WI38 (cell line): Measurements from ENCODE around the gene LONP1.
"Not testable (repeated sequence)": the region's sequence is repeated elsewhere in the genome, so short reads cannot be mapped to it uniquely, and the experiment has no call there.

ENCODE experiments used
- H3K4me3 ChIP-seq: 2 replicates; pipeline ENCODE4 v1.5.1; 2011; ENCODE audit warnings: low read depth, mild to moderate bottlenecking, control low read depth, low read length
- CTCF ChIP-seq: IDR thresholded peaks from 2 replicates; pipeline ENCODE4 v1.5.1; 2012; ENCODE audit warnings: low read depth, mild to moderate bottlenecking, control low read depth, low read length

LONP1 gene

GRCh38 chr19:5707576-5708575 lies 12.1 kb downstream of the LONP1 start:
- no peak for TF ChIP-seq CTCF
- no peak overlapping the region for H3K4me3 ChIP-seq

GRCh38 chr19:5706876-5707573 lies 12.9 kb downstream of the LONP1 start:
- no peak for TF ChIP-seq CTCF

DNA sequence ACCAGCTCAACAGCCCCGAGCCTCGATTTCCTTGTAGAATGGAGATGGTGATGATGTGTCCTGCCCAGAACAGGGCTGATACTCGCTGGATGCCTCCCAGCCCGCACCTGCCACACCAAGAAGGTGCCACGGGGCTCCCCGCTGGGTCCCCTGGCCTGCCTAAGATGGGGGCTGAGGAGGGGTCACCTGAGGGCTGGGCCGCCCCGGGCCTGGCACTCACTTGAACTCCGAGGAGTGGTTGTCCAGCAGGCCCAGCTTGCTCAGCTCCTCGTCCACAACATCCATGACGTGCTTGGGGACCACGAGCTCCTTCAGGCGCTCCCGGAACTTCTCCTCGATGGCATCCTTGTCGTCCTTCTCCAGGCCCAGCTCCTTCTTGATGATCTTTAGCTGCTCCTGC lies 14.4 kb downstream of the LONP1 start:
- no peak overlapping the region for H3K4me3 ChIP-seq
- no peak for TF ChIP-seq CTCF

More at GRCh38 chr19:5706876-5707573, 12.9 kb downstream of the LONP1 start:
- H3K4me3 ChIP-seq = no peak overlapping the region

GRCh38 chr19:5703819-5704818 lies 15.8 kb downstream of the LONP1 start:
- TF ChIP-seq CTCF = no peak

GRCh38 chr19:5702053-5702410 lies 17.9 kb downstream of the LONP1 start:
- H3K4me3 ChIP-seq = not testable (repeated sequence)

More at GRCh38 chr19:5703819-5704818, 15.8 kb downstream of the LONP1 start:
- no peak overlapping the region for H3K4me3 ChIP-seq

DNA sequence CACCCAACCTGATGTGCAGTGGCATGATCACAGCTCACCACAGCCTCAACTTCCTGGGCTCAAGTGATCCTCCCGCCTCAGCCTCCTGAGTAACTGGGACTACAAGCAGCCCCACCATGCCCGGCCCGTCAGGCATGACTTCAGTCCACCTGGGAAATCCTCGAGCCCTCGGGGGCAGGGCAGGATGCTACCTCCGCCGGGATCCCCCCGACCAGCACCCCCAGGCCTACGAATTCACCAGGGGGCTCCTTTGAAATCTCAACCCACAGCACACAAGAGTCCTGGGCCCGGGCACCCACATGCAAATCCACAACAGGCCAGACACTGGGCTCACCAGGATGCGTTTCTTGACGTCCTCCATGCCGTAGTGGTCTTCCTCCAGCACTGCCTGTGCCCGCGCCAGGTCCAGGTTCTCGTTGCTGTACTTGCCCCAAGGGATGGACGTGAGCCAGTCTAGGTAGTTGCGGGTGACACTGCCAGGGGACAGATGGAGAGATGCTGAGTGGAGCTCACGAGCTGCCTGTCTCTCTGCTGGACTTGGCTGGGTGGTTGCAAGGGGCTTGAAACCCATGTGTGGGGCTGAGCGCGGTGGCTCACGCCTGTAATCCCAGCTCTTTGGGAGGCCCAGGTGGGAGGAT lies 19.4 kb downstream of the LONP1 start:
- no peak for TF ChIP-seq CTCF
- H3K4me3 ChIP-seq = no peak overlapping the region
